Measurements from ENCODE around the gene RNF138. TPM values are rescaled to one million over a fixed set of nuclear protein-coding genes. Genes with fewer than 3 reads are reported as not detected.
"Not testable (repeated sequence)": the region's sequence is repeated elsewhere in the genome, so short reads cannot be mapped to it uniquely, and the experiment has no call there.

Gene RNF138
- total RNA-seq, 5 donors from 2014 or later (not counting 1 experiment from before 2014, with no cell fraction given) = 61.3 to 103 (median 67.5) TPM

- no peaks in the 10 kb centered on the region for H3K9me3 Mint-ChIP-seq
- no peaks in the 10 kb centered on the region for H3K4me1 Mint-ChIP-seq
- DNase-seq (no peak), ATAC-seq (replicated peaks in 1 of 4) (no peak)
- 72% methylated on average over 3 of the region's 7 CpGs for WGBS (ENCODE audit: insufficient coverage)
- no peak overlapping the region for H3K4me3 ChIP-seq (ENCODE audit: control insufficient read depth in 1 of 2, extremely low read depth in 1 of 2, low read length in 1 of 2)
- H3K36me3 Mint-ChIP-seq = no peaks in the 10 kb centered on the region
- H3K4me3 Mint-ChIP-seq = no peak overlapping the region
- H3K9me3 ChIP-seq = no peaks in the 10 kb centered on the region
- ChIA-PET POLR2A (no interaction called here), CTCF (no interaction called here)
- no peak overlapping the region for H3K27ac Mint-ChIP-seq
- H3K36me3 ChIP-seq (ENCODE audit: control insufficient read depth in 2 of 2, extremely low read depth in 1 of 2, insufficient read depth in 1 of 2, low read length in 1 of 2) = no peaks in the 10 kb centered on the region
- no peaks in the 10 kb centered on the region for H3K27me3 Mint-ChIP-seq
- no peaks in the 10 kb centered on the region for H3K4me1 ChIP-seq (ENCODE audit: control insufficient read depth in 1 of 2, extremely low read depth in 1 of 2, insufficient read depth in 2 of 2, low read length in 2 of 2)
- no peak overlapping the region for H3K27ac ChIP-seq (ENCODE audit: low read length)
- H3K27me3 ChIP-seq (replicated peaks in 1 of 2; ENCODE audit: control insufficient read depth in 2 of 2, extremely low read depth in 1 of 2, insufficient read depth in 2 of 2, low read length in 1 of 2) = peaks cover 0 to 3% of the 10 kb centered on the region in 2 experiments
Measured at GRCh38 chr18:32174719-32175118, 83.0 kb downstream of the RNF138 start.

DNA sequence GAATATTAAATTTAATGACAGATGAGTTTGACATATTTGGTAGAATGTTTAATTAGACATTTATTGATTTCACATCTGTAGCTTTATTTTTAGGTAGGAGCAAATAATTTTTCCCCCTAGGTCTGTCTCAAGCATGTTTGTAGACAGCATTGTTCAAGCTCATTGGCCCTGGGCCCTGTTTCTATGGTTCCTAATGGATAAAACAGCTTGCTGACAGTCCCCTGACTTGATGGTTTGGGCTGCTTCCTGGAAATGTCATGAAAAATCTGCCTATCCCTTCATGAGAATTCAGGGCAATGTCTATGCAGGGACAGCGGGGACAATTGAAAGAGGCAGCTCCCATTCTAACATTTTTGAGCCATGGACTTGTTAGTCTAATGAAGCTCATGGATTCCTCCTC is 83.6 kb downstream of the RNF138 start:
- no peaks in the 10 kb centered on the region for H3K9me3 ChIP-seq
- WGBS (ENCODE audit: insufficient coverage) = 80% methylated on average over 1 of the region's 1 CpG
- no peak for DNase-seq
- ATAC-seq (replicated peaks in 1 of 4) = no peak
- no peak overlapping the region for H3K4me3 Mint-ChIP-seq
- no peaks in the 10 kb centered on the region for H3K36me3 ChIP-seq (ENCODE audit: control insufficient read depth in 2 of 2, extremely low read depth in 1 of 2, insufficient read depth in 1 of 2, low read length in 1 of 2)
- no peaks in the 10 kb centered on the region for H3K4me1 ChIP-seq (ENCODE audit: control insufficient read depth in 1 of 2, extremely low read depth in 1 of 2, insufficient read depth in 2 of 2, low read length in 2 of 2)
- ChIA-PET CTCF (no interaction called here), POLR2A (no interaction called here)
- no peak overlapping the region for H3K4me3 ChIP-seq (ENCODE audit: control insufficient read depth in 1 of 2, extremely low read depth in 1 of 2, low read length in 1 of 2)
- no peak overlapping the region for H3K27ac ChIP-seq (ENCODE audit: low read length)
- no peaks in the 10 kb centered on the region for H3K36me3 Mint-ChIP-seq
- H3K9me3 Mint-ChIP-seq = no peaks in the 10 kb centered on the region
- H3K4me1 Mint-ChIP-seq = no peaks in the 10 kb centered on the region
- H3K27ac Mint-ChIP-seq = no peak overlapping the region
- no peaks in the 10 kb centered on the region for H3K27me3 Mint-ChIP-seq
- peaks cover 0 to 3% of the 10 kb centered on the region in 2 experiments for H3K27me3 ChIP-seq (replicated peaks in 1 of 2; ENCODE audit: control insufficient read depth in 2 of 2, extremely low read depth in 1 of 2, insufficient read depth in 2 of 2, low read length in 1 of 2)

DNA sequence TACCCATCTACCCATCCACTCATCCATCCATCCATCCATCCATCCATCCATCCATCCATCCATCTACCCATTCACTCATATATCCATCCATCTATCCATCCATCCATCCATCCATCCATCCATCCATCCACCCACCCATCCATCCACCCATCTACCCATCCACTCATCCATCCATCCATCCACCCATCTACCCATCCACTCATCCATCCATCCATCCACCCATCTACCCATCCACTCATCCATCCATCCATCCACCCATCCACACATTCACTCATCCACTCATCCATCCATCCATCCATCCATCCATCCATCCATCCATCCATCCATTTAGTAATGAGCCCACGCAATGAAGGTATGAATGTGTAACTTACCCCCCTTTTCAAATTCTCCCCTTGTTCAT is 85.1 kb downstream of the RNF138 start:
- H3K36me3 Mint-ChIP-seq; H3K27ac ChIP-seq (ENCODE audit: low read length); H3K4me1 Mint-ChIP-seq; ATAC-seq (replicated peaks in 1 of 4); H3K27me3 Mint-ChIP-seq; H3K27me3 ChIP-seq (replicated peaks in 1 of 2; ENCODE audit: control insufficient read depth in 2 of 2, extremely low read depth in 1 of 2, insufficient read depth in 2 of 2, low read length in 1 of 2); POLR2A ChIA-PET; H3K4me3 Mint-ChIP-seq; H3K9me3 ChIP-seq; H3K4me1 ChIP-seq (ENCODE audit: control insufficient read depth in 1 of 2, extremely low read depth in 1 of 2, insufficient read depth in 2 of 2, low read length in 2 of 2); H3K9me3 Mint-ChIP-seq; DNase-seq; H3K27ac Mint-ChIP-seq; H3K4me3 ChIP-seq (ENCODE audit: control insufficient read depth in 1 of 2, extremely low read depth in 1 of 2, low read length in 1 of 2); CTCF ChIA-PET; H3K36me3 ChIP-seq (ENCODE audit: control insufficient read depth in 2 of 2, extremely low read depth in 1 of 2, insufficient read depth in 1 of 2, low read length in 1 of 2): not testable (repeated sequence)
- no CpG with 5 or more reads among the region's 1 CpG for whole genome bisulfite sequencing (ENCODE audit: insufficient coverage)

GRCh38 chr18:32177530-32177929 is 85.9 kb downstream of the RNF138 start:
- ChIA-PET CTCF (no interaction called here), POLR2A (interaction anchor here in 1 of 2 donors (0.6 kb wide), 1 partner anchor 19 kb away, joined by 4 read pairs; no protein-coding TSS in a partner anchor)
- H3K4me1 Mint-ChIP-seq = no peaks in the 10 kb centered on the region
- Histone ChIP-seq H3K4me3 (ENCODE audit: control insufficient read depth in 1 of 2, extremely low read depth in 1 of 2, low read length in 1 of 2) (no peak overlapping the region), H3K27ac (ENCODE audit: low read length) (no peak overlapping the region), H3K9me3 (no peaks in the 10 kb centered on the region), H3K36me3 (ENCODE audit: control insufficient read depth in 2 of 2, extremely low read depth in 1 of 2, insufficient read depth in 1 of 2, low read length in 1 of 2) (no peaks in the 10 kb centered on the region), H3K27me3 (replicated peaks in 1 of 2; ENCODE audit: control insufficient read depth in 2 of 2, extremely low read depth in 1 of 2, insufficient read depth in 2 of 2, low read length in 1 of 2) (peaks cover 0 to 3% of the 10 kb centered on the region in 2 experiments), H3K4me1 (ENCODE audit: control insufficient read depth in 1 of 2, extremely low read depth in 1 of 2, insufficient read depth in 2 of 2, low read length in 2 of 2) (no peaks in the 10 kb centered on the region)
- ATAC-seq (replicated peaks in 1 of 4) = no peak
- H3K9me3 Mint-ChIP-seq = no peaks in the 10 kb centered on the region
- WGBS (ENCODE audit: insufficient coverage) = 95% methylated on average over 2 of the region's 3 CpGs
- no peak for DNase-seq
- H3K4me3 Mint-ChIP-seq = no peak overlapping the region
- H3K27me3 Mint-ChIP-seq = no peaks in the 10 kb centered on the region
- H3K36me3 Mint-ChIP-seq = no peaks in the 10 kb centered on the region
- no peak overlapping the region for H3K27ac Mint-ChIP-seq

Other genes with a start within 250 kb of the RNF138 start
- gene TRAPPC8, start 148.7 kb upstream of the RNF138 start, total RNA-seq = 10 to 100 TPM; 44.7 to 62.0 (median 51.8) TPM
- 10 to 100 TPM; 33.6 to 70.1 (median 37.4) TPM for gene RNF125, start 73.0 kb upstream of the RNF138 start, total RNA-seq
- gene MEP1B, start 98.2 kb downstream of the RNF138 start, total RNA-seq = under 1 TPM in 1 of 5 donors, not detected in 4; 0.18 TPM